A673 (cell line): ENCODE data around the gene PLXNA1. TPM values are rescaled to one million over a fixed set of nuclear protein-coding genes. Genes with fewer than 3 reads are reported as not detected.

Source experiments
- BruUV-seq: library from RNA; stranded (reverse); fragments of 400-500 nt; replicated peaks from 2 replicates; lab custom pipeline; 2021; lab: Mats Ljungman, UMichigan
- CTCF ChIA-PET: fragments of 300-600 bp; sonication (Branson Sonifier 250); formaldehyde crosslinking; loops from one replicate; lab custom pipeline; 2022; ENCODE audit warnings: antibody characterized with exemption; lab: Charles Lee
- POLR2A ChIA-PET: fragments of 300-600 bp; sonication (Branson Sonifier 250); formaldehyde crosslinking; loops from one replicate; lab custom pipeline; 2022; ENCODE audit warnings: antibody characterized with exemption; ENCODE audit not compliant: low non-redundant PET; lab: Charles Lee
- DNase-seq: peaks from one replicate; pipeline ENCODE4 v3.0.0-alpha.2; 2015; ENCODE audit warnings: low spot score
- H3K27ac ChIP-seq: fragments of 200-600 bp; sonication (generic); 2 replicates; pipeline ENCODE4 v1.5.1; 2016; ENCODE audit warnings: mixed run types, low read depth, mild to moderate bottlenecking, mixed read lengths, antibody characterized with exemption, low read length; ENCODE audit not compliant: poor library complexity, severe bottlenecking
- H3K27me3 ChIP-seq: fragments of 200-600 bp; sonication (generic); replicated peaks from 2 replicates; pipeline ENCODE4 v1.6.1; 2017; ENCODE audit warnings: mixed run types, low read depth, mild to moderate bottlenecking, mixed read lengths, antibody characterized with exemption, low read length; ENCODE audit not compliant: insufficient read depth, poor library complexity
- H3K36me3 ChIP-seq: fragments of 200-600 bp; sonication (generic); 2 replicates; pipeline ENCODE4 v1.6.1; 2016; ENCODE audit warnings: mixed run types, mild to moderate bottlenecking, mixed read lengths, antibody characterized with exemption, low read length; ENCODE audit not compliant: insufficient read depth, poor library complexity, severe bottlenecking
- H3K4me1 ChIP-seq: fragments of 200-600 bp; sonication (generic); 2 replicates; pipeline ENCODE4 v1.6.1; 2017; ENCODE audit warnings: mixed run types, mild to moderate bottlenecking, mixed read lengths, antibody characterized with exemption, low read length; ENCODE audit not compliant: insufficient read depth, poor library complexity, severe bottlenecking
- H3K4me3 ChIP-seq: fragments of 200-600 bp; sonication (generic); 2 replicates; pipeline ENCODE4 v1.5.1; 2016; ENCODE audit warnings: low read depth, mixed run types, mild to moderate bottlenecking, mixed read lengths, low read length; ENCODE audit not compliant: poor library complexity, severe bottlenecking
- H3K9me3 ChIP-seq: fragments of 200-600 bp; sonication (generic); 2 replicates; pipeline ENCODE4 v1.6.1; 2016; ENCODE audit warnings: mixed run types, low read depth, mild to moderate bottlenecking, mixed read lengths, antibody characterized with exemption, low read length; ENCODE audit not compliant: poor library complexity, severe bottlenecking
- CTCF ChIP-seq: fragments of 300-800, 200-600 bp; sonication (generic); conservative IDR thresholded peaks from 2 replicates; pipeline ENCODE4 v1.5.1; 2017; ENCODE audit warnings: low read depth, mild to moderate bottlenecking, antibody characterized with exemption, low read length, moderate library complexity, mixed read lengths
- EZH2 ChIP-seq: fragments of 200-600 bp; sonication (generic); IDR thresholded peaks from 2 replicates; pipeline ENCODE4 v1.6.1; 2017; ENCODE audit warnings: borderline replicate concordance, low read depth, mild to moderate bottlenecking, mixed read lengths, antibody characterized with exemption, low read length; ENCODE audit not compliant: poor library complexity, severe bottlenecking
- intact Hi-C: fragments of 100-400 bp; cut with micrococcal nuclease; formaldehyde crosslinking; loops from one replicate; pipeline ENCODE4 v1.10.0; 2022; ENCODE audit not compliant: unreplicated experiment
- total RNA-seq: library from RNA; stranded (reverse); gene quantifications from 2 replicates; pipeline ENCODE4 v1.2.3, GENCODE V29; 2021

The PLXNA1 gene
- total RNA-seq, 1 experiment from 2014 or later, result 33.6 TPM

DNA sequence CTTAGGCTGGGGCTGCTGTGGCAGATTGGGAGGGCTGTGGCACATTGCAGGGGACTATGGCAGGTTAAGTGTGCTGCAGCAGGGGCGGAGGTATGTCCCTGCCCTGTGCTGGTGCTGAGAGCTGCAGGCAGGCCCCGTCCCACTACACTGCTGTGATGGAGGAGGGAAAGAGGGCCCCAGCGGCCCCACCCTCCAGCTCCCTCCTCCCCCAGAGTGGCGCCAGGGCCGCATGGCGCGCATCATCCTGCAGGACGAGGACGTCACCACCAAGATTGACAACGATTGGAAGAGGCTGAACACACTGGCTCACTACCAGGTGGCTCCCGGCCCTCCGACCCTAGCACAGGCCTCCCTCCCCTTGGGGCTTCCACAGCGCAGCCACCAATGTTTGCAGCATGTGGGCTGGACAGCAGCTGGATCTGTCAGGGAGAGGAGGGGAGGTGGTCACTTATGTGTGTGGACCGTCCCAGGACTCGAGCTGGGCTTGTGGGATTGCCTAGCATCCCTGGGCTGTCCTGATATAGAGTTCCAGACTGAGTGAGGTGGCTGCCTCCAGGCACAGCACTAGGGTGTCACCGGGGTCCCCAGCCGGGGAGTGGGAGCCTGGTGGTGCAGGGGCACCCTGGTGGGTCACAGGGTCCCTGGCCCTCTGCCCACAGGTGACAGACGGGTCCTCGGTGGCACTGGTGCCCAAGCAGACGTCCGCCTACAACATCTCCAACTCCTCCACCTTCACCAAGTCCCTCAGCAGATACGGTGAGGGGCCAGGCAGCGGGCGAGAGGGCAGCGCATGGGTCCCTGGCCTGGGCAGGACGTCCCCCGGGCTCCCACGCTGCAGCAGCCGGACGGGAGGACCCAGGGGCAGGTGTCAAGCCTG, 46.1 kb downstream of the PLXNA1 start:
- Histone ChIP-seq H3K27ac (no peak overlapping the region), H3K36me3 (peaks cover 22% of the 10 kb centered on the region), H3K4me3 (no peak overlapping the region), H3K27me3 (no peaks in the 10 kb centered on the region), H3K9me3 (no peaks in the 10 kb centered on the region), H3K4me1 (no peaks in the 10 kb centered on the region)
- TF ChIP-seq EZH2, result no peak
- TF ChIP-seq CTCF, result no peak
- POLR2A ChIA-PET, result no interaction called here
- intact Hi-C loops, result no loop called here
- CTCF ChIA-PET, result no interaction called here
- DNase-seq, result no peak
- BruUV-seq, result no TSS peak

DNA sequence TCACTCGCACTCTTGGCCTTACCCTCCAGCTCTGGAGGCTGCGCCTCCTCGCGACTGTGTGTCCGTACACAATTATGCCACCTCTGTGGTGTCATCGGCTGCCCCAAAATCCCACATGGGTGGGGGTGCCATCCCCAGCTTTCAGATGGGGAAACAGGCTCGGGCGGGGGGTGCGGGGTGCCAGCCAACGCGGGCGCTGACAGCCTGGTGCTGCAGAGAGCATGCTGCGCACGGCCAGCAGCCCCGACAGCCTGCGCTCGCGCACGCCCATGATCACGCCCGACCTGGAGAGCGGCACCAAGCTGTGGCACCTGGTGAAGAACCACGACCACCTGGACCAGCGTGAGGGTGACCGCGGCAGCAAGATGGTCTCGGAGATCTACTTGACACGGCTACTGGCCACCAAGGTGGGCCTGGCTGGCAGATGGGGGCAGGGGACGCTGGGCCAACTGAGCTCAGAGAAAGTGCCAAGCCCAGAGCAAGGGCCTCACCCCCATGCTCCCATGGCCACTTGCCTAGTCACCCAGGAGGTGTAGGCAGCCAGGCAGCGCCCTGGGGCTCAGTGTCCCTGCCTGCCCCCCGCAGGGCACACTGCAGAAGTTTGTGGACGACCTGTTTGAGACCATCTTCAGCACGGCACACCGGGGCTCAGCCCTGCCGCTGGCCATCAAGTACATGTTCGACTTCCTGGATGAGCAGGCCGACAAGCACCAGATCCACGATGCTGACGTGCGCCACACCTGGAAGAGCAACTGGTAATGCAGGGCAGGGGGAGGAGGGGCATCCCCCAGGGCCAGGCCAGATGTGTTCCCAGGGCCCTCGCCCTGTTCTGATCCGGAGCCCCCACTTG, 47.0 kb downstream of the PLXNA1 start:
- TF ChIP-seq CTCF (no peak), EZH2 (no peak)
- Histone ChIP-seq H3K27ac (no peak overlapping the region), H3K27me3 (no peaks in the 10 kb centered on the region), H3K9me3 (no peaks in the 10 kb centered on the region), H3K36me3 (peaks cover 22% of the 10 kb centered on the region), H3K4me3 (no peak overlapping the region), H3K4me1 (no peaks in the 10 kb centered on the region)
- ChIA-PET CTCF (no interaction called here), POLR2A (no interaction called here)
- no TSS peak for BruUV-seq
- intact Hi-C loops, result no loop called here
- no peak for DNase-seq

- ChIA-PET CTCF (no interaction called here), POLR2A (no interaction called here)
- Histone ChIP-seq H3K4me1 (no peaks in the 10 kb centered on the region), H3K27ac (no peak overlapping the region), H3K36me3 (peaks cover 22% of the 10 kb centered on the region), H3K4me3 (no peak overlapping the region), H3K27me3 (no peaks in the 10 kb centered on the region), H3K9me3 (no peaks in the 10 kb centered on the region)
- no TSS peak for BruUV-seq
- intact Hi-C loops, result no loop called here
- TF ChIP-seq CTCF (no peak), EZH2 (no peak)
- DNase-seq, result no peak
Measured at GRCh38 chr3:127030508-127031412, 47.8 kb downstream of the PLXNA1 start.
